MCF 10A (cell line): ENCODE results near the gene SMARCD2. TPM values are rescaled to one million over a fixed set of nuclear protein-coding genes. Genes with fewer than 3 reads are reported as not detected.

ENCODE experiments used
- BruUV-seq: library from RNA; stranded (reverse); fragments of 400-500 nt; replicated peaks from 2 replicates; lab custom pipeline; 2021; lab: Mats Ljungman, UMichigan
- CTCF ChIA-PET: fragments of 300-600 bp; sonication (Branson Sonifier 250); formaldehyde crosslinking; extraction: SDS; loops from one replicate; lab custom pipeline; 2021; ENCODE audit warnings: antibody characterized with exemption, inconsistent platforms; lab: Yijun Ruan, JAX
- POLR2A ChIA-PET: fragments of 300-600, 350-650 bp; sonication (Branson Sonifier 250); formaldehyde crosslinking; extraction: SDS; loops from one replicate; lab custom pipeline; 2020; ENCODE audit warnings: antibody characterized with exemption, inconsistent platforms; lab: Yijun Ruan, JAX
- DNase-seq: peaks from one replicate; pipeline ENCODE4 v3.0.0-alpha.2; 2018; ENCODE audit not compliant: unreplicated experiment
- H3K27ac Mint-ChIP-seq: one replicate; pipeline ENCODE4 v1.8.0; 2022; ENCODE audit warnings: mild to moderate bottlenecking, low read depth, mixed read lengths; ENCODE audit not compliant: unreplicated experiment
- H3K27me3 Mint-ChIP-seq: one replicate; pipeline ENCODE4 v1.8.0; 2022; ENCODE audit warnings: mixed read lengths; ENCODE audit not compliant: insufficient read depth, unreplicated experiment
- H3K36me3 Mint-ChIP-seq: one replicate; pipeline ENCODE4 v1.8.0; 2022; ENCODE audit warnings: mild to moderate bottlenecking, moderate library complexity, mixed read lengths; ENCODE audit not compliant: insufficient read depth, unreplicated experiment
- H3K4me1 Mint-ChIP-seq: one replicate; pipeline ENCODE4 v1.8.0; 2022; ENCODE audit warnings: mixed read lengths; ENCODE audit not compliant: insufficient read depth, unreplicated experiment
- H3K4me3 Mint-ChIP-seq: one replicate; pipeline ENCODE4 v1.8.0; 2022; ENCODE audit warnings: mild to moderate bottlenecking, moderate library complexity, mixed read lengths; ENCODE audit not compliant: unreplicated experiment
- H3K9me3 Mint-ChIP-seq: one replicate; pipeline ENCODE4 v1.8.0; 2022; ENCODE audit warnings: mixed read lengths; ENCODE audit not compliant: unreplicated experiment
- intact Hi-C: fragments of 100-400 bp; cut with micrococcal nuclease; formaldehyde crosslinking; loops from 2 replicates; pipeline ENCODE4 v1.14.1; 2022
- total RNA-seq: library from RNA; stranded (reverse); gene quantifications from 2 replicates; pipeline ENCODE4 v1.2.3, GENCODE V29; 2022
- TF ChIP-seq, protein P1 (sequence below): fragments of 200-600 bp; IDR thresholded peaks from one replicate; pipeline ENCODE4 v1.8.0; 2022; ENCODE audit warnings: antibody characterized with exemption, mild to moderate bottlenecking; ENCODE audit not compliant: unreplicated experiment

Gene SMARCD2
- total RNA-seq, 1 experiment from 2014 or later, result 54.6 TPM

DNA sequence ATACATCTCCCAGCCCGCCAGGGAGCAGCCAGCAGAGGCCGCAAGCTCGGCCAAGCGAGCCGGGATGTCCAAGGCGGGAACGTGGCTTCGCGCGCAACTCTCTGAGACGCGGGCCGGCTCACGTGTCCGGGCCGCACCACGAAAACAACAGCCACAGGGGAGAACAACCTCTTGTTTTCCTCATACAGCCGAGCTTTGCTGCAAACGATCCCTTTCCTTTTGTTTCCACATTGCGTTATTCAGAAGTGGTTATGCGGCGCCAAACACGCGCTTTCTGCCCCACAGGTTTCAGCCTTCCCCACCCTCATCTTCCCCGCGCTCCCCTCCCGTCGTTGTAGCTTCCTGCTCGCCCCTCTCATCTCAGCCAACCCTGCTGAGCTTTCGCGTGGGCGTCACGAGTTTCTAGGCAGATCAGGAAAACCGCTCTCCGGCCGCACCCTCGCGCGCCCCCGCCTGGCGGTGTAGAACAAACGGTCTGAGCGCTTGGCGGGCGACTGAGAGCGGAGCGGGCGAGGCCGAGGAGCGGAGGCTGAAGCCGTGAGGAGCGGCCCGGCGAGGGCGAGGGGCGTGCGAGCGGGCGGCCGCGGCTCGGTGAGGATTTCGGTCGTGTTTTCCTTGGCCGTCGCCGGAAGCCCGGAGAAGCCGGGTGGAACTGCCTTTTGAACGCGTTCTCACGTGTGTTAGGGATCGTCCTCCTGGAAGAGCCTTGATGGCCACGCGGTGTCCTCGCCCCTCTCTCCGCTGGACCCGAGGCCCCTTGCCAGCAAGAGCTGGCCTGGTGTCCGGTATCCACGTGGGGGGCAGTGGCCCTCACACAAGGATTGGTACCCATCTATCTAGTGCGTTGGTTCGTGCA, 6.6 kb upstream of the SMARCD2 start:
- CTCF ChIA-PET, result no interaction called here

DNA sequence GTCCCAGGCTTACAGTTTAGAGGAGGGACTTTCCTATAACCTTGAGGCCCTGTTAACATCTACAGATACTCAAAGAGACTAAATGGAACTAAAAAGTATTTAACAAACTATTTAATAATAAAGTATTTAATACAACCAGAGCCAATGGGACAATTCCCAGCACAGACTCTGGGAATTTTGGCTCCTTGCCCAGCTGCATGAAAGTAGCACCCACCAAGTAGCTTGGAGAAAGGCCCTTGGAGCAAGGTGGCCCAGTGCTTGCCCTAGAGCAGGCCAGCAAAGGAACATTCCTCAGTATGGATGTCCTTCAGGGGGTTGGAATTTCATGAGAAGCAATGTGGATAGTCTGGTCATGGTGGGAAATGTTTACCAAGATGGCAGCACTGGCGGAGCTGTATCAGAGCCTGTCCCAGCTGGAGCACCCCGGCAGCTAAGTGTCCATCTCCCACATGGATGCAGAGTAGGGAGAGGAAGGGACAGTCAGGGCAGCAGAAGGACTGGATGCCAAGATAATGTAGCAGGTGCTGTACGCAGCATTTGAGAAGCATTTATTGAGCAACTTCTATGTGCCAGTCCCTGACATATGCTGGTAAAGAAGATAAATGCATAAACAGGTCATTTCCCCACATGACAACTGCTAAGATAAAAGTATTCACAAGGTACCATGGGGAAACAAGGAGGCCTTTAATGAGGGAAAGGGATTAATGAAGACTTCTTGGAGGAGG, 5.2 kb upstream of the SMARCD2 start:
- no peak for DNase-seq
- TF ChIP-seq, protein P1, sequence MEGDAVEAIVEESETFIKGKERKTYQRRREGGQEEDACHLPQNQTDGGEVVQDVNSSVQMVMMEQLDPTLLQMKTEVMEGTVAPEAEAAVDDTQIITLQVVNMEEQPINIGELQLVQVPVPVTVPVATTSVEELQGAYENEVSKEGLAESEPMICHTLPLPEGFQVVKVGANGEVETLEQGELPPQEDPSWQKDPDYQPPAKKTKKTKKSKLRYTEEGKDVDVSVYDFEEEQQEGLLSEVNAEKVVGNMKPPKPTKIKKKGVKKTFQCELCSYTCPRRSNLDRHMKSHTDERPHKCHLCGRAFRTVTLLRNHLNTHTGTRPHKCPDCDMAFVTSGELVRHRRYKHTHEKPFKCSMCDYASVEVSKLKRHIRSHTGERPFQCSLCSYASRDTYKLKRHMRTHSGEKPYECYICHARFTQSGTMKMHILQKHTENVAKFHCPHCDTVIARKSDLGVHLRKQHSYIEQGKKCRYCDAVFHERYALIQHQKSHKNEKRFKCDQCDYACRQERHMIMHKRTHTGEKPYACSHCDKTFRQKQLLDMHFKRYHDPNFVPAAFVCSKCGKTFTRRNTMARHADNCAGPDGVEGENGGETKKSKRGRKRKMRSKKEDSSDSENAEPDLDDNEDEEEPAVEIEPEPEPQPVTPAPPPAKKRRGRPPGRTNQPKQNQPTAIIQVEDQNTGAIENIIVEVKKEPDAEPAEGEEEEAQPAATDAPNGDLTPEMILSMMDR, result no peak
- intact Hi-C loops, result no loop called here
- POLR2A ChIA-PET, result interaction anchor here (0.6 to 1.6 kb wide), 3 partner anchors 19 to 1138 kb away, joined by 3 to 6 read pairs (median 4); no protein-coding TSS in a partner anchor
- BruUV-seq, result no TSS peak
- Mint-ChIP-seq H3K4me1 (peaks cover 11% of the 10 kb centered on the region), H3K36me3 (no peaks in the 10 kb centered on the region), H3K27ac (no peak overlapping the region), H3K4me3 (no peak overlapping the region), H3K27me3 (no peaks in the 10 kb centered on the region), H3K9me3 (no peaks in the 10 kb centered on the region)
- CTCF ChIA-PET, result interaction anchor here (0.6 to 3.2 kb wide), 3 partner anchors 18 to 645 kb away, joined by 3 to 12 read pairs (median 11); no protein-coding TSS in a partner anchor

More for the DNA sequence above, 6.6 kb upstream of the SMARCD2 start:
- Mint-ChIP-seq H3K27ac (no peak overlapping the region), H3K4me1 (peaks cover 11% of the 10 kb centered on the region), H3K36me3 (no peaks in the 10 kb centered on the region), H3K27me3 (no peaks in the 10 kb centered on the region), H3K4me3 (no peak overlapping the region), H3K9me3 (no peaks in the 10 kb centered on the region)
- TF ChIP-seq, protein P1, result peak; percentile 18
- POLR2A ChIA-PET, result no interaction called here
- intact Hi-C loops, result no loop called here
- BruUV-seq, result no TSS peak
- DNase-seq, result no peak

DNA sequence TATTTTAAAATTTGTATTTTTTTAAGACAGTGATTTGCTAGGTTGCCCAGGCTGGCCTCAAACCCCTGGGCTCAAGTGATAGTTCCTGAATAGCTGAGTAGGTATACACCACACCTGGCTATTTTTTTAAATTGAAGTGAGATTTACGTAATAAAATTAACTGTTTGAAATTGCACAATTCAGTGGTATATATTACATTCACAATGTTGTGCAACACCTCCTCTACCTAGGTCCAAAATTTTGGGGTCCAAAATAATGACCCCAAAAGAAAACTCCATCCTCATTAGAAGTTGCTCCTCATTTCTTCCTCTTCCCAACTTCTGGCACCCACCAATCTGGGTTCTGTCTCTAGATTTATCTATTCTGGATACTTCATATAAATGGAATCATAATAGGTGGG, 3.0 kb upstream of the SMARCD2 start:
- TF ChIP-seq, protein P1, result no peak
- ChIA-PET POLR2A (interaction anchor here (9.6 kb wide), 1 partner anchor 18 kb away, joined by 187 read pairs; the partner anchor contains the start of genes FTSJ3 and PSMC5), CTCF (interaction anchor here (1.2 to 3.2 kb wide), 2 partner anchors 20 to 22 kb away, joined by 3 to 11 read pairs; no protein-coding TSS in a partner anchor)
- no peaks in the 10 kb centered on the region for H3K27me3 Mint-ChIP-seq
- BruUV-seq, result no TSS peak
- no peak overlapping the region for H3K27ac Mint-ChIP-seq
- no peaks in the 10 kb centered on the region for H3K9me3 Mint-ChIP-seq
- intact Hi-C loops, result no loop called here
- DNase-seq, result no peak
- peaks cover 5% of the 10 kb centered on the region for H3K36me3 Mint-ChIP-seq
- H3K4me1 Mint-ChIP-seq, result peaks cover 20% of the 10 kb centered on the region
- H3K4me3 Mint-ChIP-seq, result no peak overlapping the region
